GM23338 (cell line): ENCODE data around the gene CD53. TPM values are rescaled to one million over a fixed set of nuclear protein-coding genes. Genes with fewer than 3 reads are reported as not detected.

Experiments used
- ATAC-seq: fragments of 200-7000 bp; cut with Tn5 transposase; 3 replicates; pipeline ENCODE4 v1.9.1; 2020
- DNase-seq: peaks from one replicate; pipeline ENCODE4 v3.0.0-alpha.2; 2015; ENCODE audit warnings: low spot score
- H2AFZ ChIP-seq: fragments of 200-600 bp; sonication (generic); 2 replicates; pipeline ENCODE4 v1.8.0; 2016; ENCODE audit warnings: antibody characterized with exemption, mild to moderate bottlenecking, moderate library complexity
- H3F3A ChIP-seq: fragments of 200-600 bp; sonication (generic); replicated peaks from 2 replicates; pipeline ENCODE4 v1.8.0; 2017; ENCODE audit warnings: antibody characterized with exemption, mixed run types, low read depth
- H3K27ac ChIP-seq: fragments of 200-600 bp; sonication (generic); 2 replicates; pipeline ENCODE4 v1.6.1; 2016; ENCODE audit warnings: low read depth
- H3K27me3 ChIP-seq: fragments of 200-600 bp; sonication (generic); 2 replicates; pipeline ENCODE4 v1.8.0; 2016; ENCODE audit warnings: mild to moderate bottlenecking, mixed run types, moderate library complexity; ENCODE audit not compliant: insufficient read depth
- H3K36me3 ChIP-seq: fragments of 200-600 bp; sonication (generic); 2 replicates; pipeline ENCODE4 v1.8.0; 2016; ENCODE audit warnings: mild to moderate bottlenecking; ENCODE audit not compliant: insufficient read depth
- H3K4me1 ChIP-seq: fragments of 200-600 bp; sonication (generic); 2 replicates; pipeline ENCODE4 v1.8.0; 2016; ENCODE audit warnings: mild to moderate bottlenecking, moderate library complexity; ENCODE audit not compliant: insufficient read depth
- H3K4me2 ChIP-seq: fragments of 200-600 bp; sonication (generic); 2 replicates; pipeline ENCODE4 v1.7.1; 2017; ENCODE audit warnings: mixed run types
- H3K4me3 ChIP-seq: fragments of 200-600 bp; sonication (generic); 2 replicates; pipeline ENCODE4 v1.6.1; 2016; ENCODE audit warnings: mixed run types
- H3K79me2 ChIP-seq: fragments of 200-600 bp; sonication (generic); replicated peaks from 2 replicates; pipeline ENCODE4 v1.8.0; 2017; ENCODE audit warnings: mild to moderate bottlenecking; ENCODE audit not compliant: insufficient read depth
- H3K9me2 ChIP-seq: fragments of 200-600 bp; sonication (generic); 2 replicates; pipeline ENCODE4 v1.8.0; 2017; ENCODE audit not compliant: insufficient read depth
- H4K20me1 ChIP-seq: fragments of 200-600 bp; sonication (generic); replicated peaks from 2 replicates; pipeline ENCODE4 v1.8.0; 2017; ENCODE audit warnings: mild to moderate bottlenecking; ENCODE audit not compliant: insufficient read depth
- H3K27ac Mint-ChIP-seq: 2 replicates; pipeline ENCODE4 v1.8.0; 2020; ENCODE audit warnings: inconsistent platforms, mild to moderate bottlenecking, moderate library complexity, mixed read lengths
- H3K27me3 Mint-ChIP-seq: 3 replicates; pipeline ENCODE4 v1.8.0; 2022; ENCODE audit warnings: low read depth, mild to moderate bottlenecking, moderate library complexity, mixed read lengths, inconsistent platforms; ENCODE audit not compliant: insufficient read depth, poor library complexity
- H3K36me3 Mint-ChIP-seq: 3 replicates; pipeline ENCODE4 v1.8.0; 2021; ENCODE audit warnings: low read depth, mild to moderate bottlenecking, inconsistent platforms, moderate library complexity, mixed read lengths
- H3K4me1 Mint-ChIP-seq: 3 replicates; pipeline ENCODE4 v1.8.0; 2020; ENCODE audit warnings: mild to moderate bottlenecking, inconsistent platforms, mixed read lengths
- H3K4me3 Mint-ChIP-seq: 3 replicates; pipeline ENCODE4 v1.8.0; 2021; ENCODE audit warnings: moderate library complexity, mild to moderate bottlenecking, inconsistent platforms, mixed read lengths
- H3K9me3 Mint-ChIP-seq: 3 replicates; pipeline ENCODE4 v1.8.0; 2020; ENCODE audit warnings: moderate library complexity, mild to moderate bottlenecking, inconsistent platforms, mixed read lengths
- JUNB ChIP-seq: IDR thresholded peaks from one replicate; pipeline ENCODE4 v1.6.1; 2016; ENCODE audit warnings: antibody characterized with exemption; ENCODE audit not compliant: unreplicated experiment
- ZNF114 ChIP-seq: fragments of 250-450 bp; sonication (Bioruptor Pico); IDR thresholded peaks from 2 replicates; pipeline ENCODE4 v1.5.0; 2020; ENCODE audit warnings: mild to moderate bottlenecking, moderate library complexity
- polyA plus RNA-seq: library from polyadenylated mRNA; unstranded; fragments of >200 nt; fragmentation: Nextera tagmentation; extraction: Ambion mirVana; gene quantifications from 2 replicates; pipeline ENCODE4 v1.2.1, GENCODE V29; 2016
- total RNA-seq: library from RNA; depleted of rRNA; stranded (reverse); fragments of >200 nt; shearing (Covaris generic); gene quantifications from 2 replicates; pipeline ENCODE4 v1.2.3, GENCODE V29; 2014
- TF ChIP-seq, protein P1 (sequence below): fragments of 250-450 bp; sonication (Bioruptor Pico); IDR thresholded peaks from 2 replicates; pipeline ENCODE4 v1.5.0; 2020; ENCODE audit warnings: mild to moderate bottlenecking, moderate library complexity
- TF ChIP-seq, protein P2 (sequence below): IDR thresholded peaks from one replicate; pipeline ENCODE4 v1.6.1; 2018; ENCODE audit warnings: antibody characterized with exemption; ENCODE audit not compliant: unreplicated experiment
- TF ChIP-seq, protein P3 (sequence below): IDR thresholded peaks from 2 replicates; pipeline ENCODE4 v1.6.1; 2016; ENCODE audit warnings: antibody characterized with exemption

CD53 gene
- total and polyA plus RNA-seq, 2 experiments from 2014 or later, result 0.28 to 0.70 TPM

DNA sequence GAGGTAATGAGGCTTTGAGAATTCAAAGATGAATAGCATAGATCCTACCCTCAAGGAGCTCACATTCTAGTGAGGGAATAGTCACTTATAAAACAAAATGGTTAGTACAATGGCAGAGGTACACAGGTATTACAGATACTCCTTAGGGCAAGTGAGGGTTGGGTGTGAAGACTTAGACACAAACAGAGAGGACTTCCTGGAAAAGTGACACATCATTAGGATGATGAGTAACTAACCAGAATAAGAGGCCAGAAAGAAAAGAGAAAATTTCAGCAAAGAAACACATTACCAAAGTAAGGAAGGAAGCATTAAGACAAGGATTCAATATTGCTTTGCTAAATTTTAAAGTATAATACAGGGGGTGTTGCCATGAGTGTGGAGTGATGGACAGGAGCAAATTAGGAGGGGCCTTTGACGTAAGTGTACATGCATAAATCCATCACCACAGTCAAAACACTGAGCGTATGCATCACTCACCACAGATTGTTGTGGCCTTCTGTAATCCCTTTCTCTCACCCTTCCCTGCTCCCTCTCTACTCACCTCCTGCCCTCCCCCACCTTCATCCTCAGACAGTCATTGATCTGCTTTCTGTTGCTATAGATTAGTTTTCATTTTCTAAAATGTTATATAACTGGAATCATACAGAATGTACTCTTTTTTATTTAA lies 7.9 kb downstream of the CD53 start:
- Histone ChIP-seq H3F3A (no peaks in the 10 kb centered on the region), H4K20me1 (no peaks in the 10 kb centered on the region), H3K4me2 (no peak overlapping the region), H3K4me1 (no peaks in the 10 kb centered on the region), H3K9me2 (no peaks in the 10 kb centered on the region), H3K79me2 (no peaks in the 10 kb centered on the region), H3K36me3 (no peaks in the 10 kb centered on the region), H2AFZ (no peak overlapping the region), H3K4me3 (no peak overlapping the region), H3K27me3 (no peaks in the 10 kb centered on the region), H3K27ac (no peak overlapping the region)
- TF ChIP-seq, protein P1, sequence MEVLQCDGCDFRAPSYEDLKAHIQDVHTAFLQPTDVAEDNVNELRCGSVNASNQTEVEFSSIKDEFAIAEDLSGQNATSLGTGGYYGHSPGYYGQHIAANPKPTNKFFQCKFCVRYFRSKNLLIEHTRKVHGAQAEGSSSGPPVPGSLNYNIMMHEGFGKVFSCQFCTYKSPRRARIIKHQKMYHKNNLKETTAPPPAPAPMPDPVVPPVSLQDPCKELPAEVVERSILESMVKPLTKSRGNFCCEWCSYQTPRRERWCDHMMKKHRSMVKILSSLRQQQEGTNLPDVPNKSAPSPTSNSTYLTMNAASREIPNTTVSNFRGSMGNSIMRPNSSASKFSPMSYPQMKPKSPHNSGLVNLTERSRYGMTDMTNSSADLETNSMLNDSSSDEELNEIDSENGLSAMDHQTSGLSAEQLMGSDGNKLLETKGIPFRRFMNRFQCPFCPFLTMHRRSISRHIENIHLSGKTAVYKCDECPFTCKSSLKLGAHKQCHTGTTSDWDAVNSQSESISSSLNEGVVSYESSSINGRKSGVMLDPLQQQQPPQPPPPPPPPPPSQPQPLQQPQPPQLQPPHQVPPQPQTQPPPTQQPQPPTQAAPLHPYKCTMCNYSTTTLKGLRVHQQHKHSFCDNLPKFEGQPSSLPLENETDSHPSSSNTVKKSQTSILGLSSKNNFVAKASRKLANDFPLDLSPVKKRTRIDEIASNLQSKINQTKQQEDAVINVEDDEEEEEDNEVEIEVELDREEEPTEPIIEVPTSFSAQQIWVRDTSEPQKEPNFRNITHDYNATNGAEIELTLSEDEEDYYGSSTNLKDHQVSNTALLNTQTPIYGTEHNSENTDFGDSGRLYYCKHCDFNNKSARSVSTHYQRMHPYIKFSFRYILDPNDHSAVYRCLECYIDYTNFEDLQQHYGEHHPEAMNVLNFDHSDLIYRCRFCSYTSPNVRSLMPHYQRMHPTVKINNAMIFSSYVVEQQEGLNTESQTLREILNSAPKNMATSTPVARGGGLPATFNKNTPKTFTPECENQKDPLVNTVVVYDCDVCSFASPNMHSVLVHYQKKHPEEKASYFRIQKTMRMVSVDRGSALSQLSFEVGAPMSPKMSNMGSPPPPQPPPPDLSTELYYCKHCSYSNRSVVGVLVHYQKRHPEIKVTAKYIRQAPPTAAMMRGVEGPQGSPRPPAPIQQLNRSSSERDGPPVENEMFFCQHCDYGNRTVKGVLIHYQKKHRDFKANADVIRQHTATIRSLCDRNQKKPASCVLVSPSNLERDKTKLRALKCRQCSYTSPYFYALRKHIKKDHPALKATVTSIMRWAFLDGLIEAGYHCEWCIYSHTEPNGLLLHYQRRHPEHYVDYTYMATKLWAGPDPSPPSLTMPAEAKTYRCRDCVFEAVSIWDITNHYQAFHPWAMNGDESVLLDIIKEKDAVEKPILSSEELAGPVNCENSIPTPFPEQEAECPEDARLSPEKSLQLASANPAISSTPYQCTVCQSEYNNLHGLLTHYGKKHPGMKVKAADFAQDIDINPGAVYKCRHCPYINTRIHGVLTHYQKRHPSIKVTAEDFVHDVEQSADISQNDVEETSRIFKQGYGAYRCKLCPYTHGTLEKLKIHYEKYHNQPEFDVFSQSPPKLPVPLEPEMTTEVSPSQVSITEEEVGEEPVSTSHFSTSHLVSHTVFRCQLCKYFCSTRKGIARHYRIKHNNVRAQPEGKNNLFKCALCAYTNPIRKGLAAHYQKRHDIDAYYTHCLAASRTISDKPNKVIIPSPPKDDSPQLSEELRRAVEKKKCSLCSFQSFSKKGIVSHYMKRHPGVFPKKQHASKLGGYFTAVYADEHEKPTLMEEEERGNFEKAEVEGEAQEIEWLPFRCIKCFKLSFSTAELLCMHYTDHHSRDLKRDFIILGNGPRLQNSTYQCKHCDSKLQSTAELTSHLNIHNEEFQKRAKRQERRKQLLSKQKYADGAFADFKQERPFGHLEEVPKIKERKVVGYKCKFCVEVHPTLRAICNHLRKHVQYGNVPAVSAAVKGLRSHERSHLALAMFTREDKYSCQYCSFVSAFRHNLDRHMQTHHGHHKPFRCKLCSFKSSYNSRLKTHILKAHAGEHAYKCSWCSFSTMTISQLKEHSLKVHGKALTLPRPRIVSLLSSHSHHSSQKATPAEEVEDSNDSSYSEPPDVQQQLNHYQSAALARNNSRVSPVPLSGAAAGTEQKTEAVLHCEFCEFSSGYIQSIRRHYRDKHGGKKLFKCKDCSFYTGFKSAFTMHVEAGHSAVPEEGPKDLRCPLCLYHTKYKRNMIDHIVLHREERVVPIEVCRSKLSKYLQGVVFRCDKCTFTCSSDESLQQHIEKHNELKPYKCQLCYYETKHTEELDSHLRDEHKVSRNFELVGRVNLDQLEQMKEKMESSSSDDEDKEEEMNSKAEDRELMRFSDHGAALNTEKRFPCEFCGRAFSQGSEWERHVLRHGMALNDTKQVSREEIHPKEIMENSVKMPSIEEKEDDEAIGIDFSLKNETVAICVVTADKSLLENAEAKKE (CRISPR knock-in tag), result no peak
- TF ChIP-seq, protein P2, sequence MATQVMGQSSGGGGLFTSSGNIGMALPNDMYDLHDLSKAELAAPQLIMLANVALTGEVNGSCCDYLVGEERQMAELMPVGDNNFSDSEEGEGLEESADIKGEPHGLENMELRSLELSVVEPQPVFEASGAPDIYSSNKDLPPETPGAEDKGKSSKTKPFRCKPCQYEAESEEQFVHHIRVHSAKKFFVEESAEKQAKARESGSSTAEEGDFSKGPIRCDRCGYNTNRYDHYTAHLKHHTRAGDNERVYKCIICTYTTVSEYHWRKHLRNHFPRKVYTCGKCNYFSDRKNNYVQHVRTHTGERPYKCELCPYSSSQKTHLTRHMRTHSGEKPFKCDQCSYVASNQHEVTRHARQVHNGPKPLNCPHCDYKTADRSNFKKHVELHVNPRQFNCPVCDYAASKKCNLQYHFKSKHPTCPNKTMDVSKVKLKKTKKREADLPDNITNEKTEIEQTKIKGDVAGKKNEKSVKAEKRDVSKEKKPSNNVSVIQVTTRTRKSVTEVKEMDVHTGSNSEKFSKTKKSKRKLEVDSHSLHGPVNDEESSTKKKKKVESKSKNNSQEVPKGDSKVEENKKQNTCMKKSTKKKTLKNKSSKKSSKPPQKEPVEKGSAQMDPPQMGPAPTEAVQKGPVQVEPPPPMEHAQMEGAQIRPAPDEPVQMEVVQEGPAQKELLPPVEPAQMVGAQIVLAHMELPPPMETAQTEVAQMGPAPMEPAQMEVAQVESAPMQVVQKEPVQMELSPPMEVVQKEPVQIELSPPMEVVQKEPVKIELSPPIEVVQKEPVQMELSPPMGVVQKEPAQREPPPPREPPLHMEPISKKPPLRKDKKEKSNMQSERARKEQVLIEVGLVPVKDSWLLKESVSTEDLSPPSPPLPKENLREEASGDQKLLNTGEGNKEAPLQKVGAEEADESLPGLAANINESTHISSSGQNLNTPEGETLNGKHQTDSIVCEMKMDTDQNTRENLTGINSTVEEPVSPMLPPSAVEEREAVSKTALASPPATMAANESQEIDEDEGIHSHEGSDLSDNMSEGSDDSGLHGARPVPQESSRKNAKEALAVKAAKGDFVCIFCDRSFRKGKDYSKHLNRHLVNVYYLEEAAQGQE, result no peak
- TF ChIP-seq JUNB (no peak), ZNF114 (CRISPR knock-in tag) (no peak)
- TF ChIP-seq, protein P3, sequence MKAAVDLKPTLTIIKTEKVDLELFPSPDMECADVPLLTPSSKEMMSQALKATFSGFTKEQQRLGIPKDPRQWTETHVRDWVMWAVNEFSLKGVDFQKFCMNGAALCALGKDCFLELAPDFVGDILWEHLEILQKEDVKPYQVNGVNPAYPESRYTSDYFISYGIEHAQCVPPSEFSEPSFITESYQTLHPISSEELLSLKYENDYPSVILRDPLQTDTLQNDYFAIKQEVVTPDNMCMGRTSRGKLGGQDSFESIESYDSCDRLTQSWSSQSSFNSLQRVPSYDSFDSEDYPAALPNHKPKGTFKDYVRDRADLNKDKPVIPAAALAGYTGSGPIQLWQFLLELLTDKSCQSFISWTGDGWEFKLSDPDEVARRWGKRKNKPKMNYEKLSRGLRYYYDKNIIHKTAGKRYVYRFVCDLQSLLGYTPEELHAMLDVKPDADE, result no peak
- ATAC-seq (no peak), DNase-seq (no peak)
- no peaks in the 10 kb centered on the region for H3K27me3 Mint-ChIP-seq
- H3K9me3 Mint-ChIP-seq, result no peaks in the 10 kb centered on the region
- no peaks in the 10 kb centered on the region for H3K4me1 Mint-ChIP-seq
- no peak overlapping the region for H3K27ac Mint-ChIP-seq
- no peaks in the 10 kb centered on the region for H3K36me3 Mint-ChIP-seq
- H3K4me3 Mint-ChIP-seq, result no peak overlapping the region
